Raji (cell line): ENCODE data around the gene FZD2.

Experiments used
- POLR2A ChIP-seq: IDR thresholded peaks from 2 replicates; pipeline ENCODE4 v1.6.1; 2011; ENCODE audit warnings: low read depth, low read length, control low read depth; ENCODE audit not compliant: insufficient read depth

FZD2 gene

GRCh38 chr17:44543213-44543904, 13.9 kb upstream of the FZD2 start:
- TF ChIP-seq POLR2A = no peak

DNA sequence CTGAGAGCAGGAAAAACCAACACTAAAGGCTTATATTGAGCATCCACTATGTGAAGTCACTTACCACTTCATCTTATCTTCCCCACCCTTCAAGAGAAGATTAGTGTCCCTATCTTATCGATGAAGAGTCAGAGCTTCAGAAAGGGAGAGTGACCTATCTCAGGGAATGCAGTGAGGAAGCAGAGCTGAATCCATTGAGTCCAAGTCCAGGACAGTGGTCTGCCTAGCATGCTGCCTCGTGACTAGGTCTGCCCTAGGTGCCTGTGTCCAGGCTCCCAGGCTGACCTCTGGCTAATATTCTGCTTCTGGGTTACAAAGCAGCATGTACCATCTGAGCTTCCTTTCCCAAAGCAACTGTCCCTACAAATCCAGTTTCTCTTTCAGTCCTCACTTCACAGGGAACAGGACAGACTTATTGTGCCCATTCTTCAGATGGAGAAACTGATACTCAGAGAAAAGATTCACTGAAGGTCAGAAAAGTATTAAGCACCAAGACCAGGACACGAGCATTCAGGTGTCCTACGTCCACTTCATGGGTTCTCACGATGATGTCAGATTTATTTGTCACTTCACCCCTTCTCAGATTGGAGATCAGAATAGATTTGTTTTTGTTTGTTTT, 13.3 kb upstream of the FZD2 start:
- no peak for TF ChIP-seq POLR2A

DNA sequence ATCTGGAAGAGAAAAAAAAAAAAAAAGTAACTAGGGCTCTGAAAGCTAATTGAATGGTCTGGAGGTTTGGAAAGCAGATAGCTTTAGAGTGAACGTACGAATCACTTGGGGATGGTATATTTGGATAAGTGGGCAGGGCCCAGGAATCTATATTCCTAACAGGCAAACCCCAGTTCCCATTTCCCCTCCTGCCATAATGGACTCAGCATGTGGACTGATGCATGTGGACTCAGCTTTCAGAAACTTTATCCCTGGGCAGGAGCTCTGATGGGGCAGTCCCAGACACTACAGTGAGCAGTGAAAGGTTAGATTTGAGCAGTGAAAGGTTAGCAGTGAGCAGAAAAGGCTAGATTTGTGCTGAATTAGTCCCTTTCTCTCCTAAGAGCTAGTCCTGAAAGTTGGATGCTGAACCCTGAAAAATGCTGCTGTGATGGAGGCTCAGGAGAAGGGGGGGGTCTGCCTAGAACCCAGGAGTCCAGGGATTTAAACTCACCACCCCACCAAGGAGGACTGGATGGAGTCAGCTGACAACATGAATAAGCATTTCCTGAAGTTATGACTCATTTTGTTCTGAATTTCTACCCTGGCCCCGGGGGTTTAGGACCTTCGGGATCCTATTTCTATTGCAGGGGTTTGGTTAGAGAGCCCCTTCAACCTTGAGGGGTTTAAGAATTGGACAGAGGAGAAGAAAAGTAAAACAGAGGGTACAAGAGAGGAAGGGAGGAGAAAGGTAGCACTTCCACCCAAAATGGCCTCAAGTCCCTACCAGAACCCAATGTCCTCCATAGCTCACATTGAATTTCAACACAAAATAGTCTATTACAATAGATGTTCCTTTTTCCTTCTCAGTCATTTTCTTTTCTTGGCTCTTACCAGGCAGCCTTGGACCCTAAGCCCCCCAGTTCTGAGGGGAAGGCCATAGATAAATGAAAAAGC, 10.3 kb upstream of the FZD2 start:
- no peak for TF ChIP-seq POLR2A

DNA sequence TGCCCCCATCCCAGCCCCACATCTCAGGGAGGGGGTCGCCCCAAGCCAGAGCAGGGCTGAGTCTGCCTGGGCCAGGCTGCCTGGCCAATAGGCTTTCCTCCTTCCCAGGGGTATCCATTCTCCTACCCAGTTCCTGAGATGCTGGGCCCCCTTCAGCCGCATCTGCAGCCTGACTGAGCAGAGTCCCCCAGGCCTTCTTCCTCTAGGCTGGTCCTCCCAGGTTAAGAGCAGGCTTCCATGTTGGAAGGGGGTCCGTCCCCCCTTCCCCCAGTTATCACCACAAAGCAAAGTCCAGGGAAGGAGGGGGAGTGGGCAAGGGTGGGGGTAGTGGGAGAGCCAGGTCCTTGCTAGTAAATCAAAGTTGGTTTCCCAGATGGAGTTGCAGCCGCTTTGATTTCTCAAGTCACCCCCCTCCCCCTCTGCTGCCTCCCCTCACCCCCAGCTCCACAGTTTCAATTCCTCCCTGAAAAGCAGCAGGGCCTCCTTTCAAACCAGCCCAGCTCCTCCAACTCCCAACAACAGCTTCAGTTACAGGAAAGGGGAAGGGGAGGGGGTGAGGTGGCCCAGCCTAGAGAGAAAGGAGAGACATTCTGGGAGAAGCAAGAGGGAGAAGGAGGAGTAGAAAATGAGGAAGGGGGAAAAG, 9.5 kb upstream of the FZD2 start:
- TF ChIP-seq POLR2A = no peak

GRCh38 chr17:44548376-44549230, 8.7 kb upstream of the FZD2 start:
- no peak for TF ChIP-seq POLR2A

GRCh38 chr17:44549686-44550085, 7.6 kb upstream of the FZD2 start:
- no peak for TF ChIP-seq POLR2A

DNA sequence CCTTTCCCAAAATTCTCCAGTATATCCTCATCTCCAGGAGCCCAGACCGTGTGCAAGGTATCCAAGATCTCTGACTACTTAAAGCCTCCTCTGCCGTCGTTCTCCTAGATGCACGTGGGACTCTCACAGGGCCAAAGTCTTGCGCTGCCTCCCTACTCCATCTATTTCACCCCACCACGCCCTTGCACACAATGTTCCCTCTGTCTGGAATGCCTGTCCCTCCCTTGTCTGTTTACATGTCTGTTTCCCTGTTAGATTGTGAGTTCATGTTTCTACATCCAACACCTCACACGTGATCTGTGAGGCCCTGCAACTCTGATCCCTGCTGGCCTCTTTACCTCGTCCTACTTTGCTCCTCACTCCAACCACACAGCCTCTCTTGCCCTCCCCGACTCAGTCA, 4.9 kb upstream of the FZD2 start:
- no peak for TF ChIP-seq POLR2A

GRCh38 chr17:44555099-44555498, 2.2 kb upstream of the FZD2 start:
- no peak for TF ChIP-seq POLR2A

GRCh38 chr17:44556166-44556831, 985 bp upstream of the FZD2 start:
- no peak for TF ChIP-seq POLR2A

DNA sequence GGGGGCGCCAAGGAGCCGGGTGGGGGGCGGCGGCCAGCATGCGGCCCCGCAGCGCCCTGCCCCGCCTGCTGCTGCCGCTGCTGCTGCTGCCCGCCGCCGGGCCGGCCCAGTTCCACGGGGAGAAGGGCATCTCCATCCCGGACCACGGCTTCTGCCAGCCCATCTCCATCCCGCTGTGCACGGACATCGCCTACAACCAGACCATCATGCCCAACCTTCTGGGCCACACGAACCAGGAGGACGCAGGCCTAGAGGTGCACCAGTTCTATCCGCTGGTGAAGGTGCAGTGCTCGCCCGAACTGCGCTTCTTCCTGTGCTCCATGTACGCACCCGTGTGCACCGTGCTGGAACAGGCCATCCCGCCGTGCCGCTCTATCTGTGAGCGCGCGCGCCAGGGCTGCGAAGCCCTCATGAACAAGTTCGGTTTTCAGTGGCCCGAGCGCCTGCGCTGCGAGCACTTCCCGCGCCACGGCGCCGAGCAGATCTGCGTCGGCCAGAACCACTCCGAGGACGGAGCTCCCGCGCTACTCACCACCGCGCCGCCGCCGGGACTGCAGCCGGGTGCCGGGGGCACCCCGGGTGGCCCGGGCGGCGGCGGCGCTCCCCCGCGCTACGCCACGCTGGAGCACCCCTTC, 484 bp downstream of the FZD2 start:
- no peak for TF ChIP-seq POLR2A

GRCh38 chr17:44558334-44558709, 1.0 kb downstream of the FZD2 start:
- no peak for TF ChIP-seq POLR2A

- no peak for TF ChIP-seq POLR2A
Observed at GRCh38 chr17:44558710-44559633, 1.7 kb downstream of the FZD2 start.

- no peak for TF ChIP-seq POLR2A
Observed at GRCh38 chr17:44559634-44560554, 2.6 kb downstream of the FZD2 start.
